ENCODE measurements around the gene PXT1. TPM values are rescaled to one million over a fixed set of nuclear protein-coding genes. Genes with fewer than 3 reads are reported as not detected.

The PXT1 gene
- polyA plus RNA-seq, 3 donors, result 0.13 to 0.31 (median 0.24) TPM

- DNase-seq, result no peak
- H3K4me2 ChIP-seq (replicated peaks; ENCODE audit: extremely low read depth, low read length, poor library complexity, severe bottlenecking), result no peak overlapping the region
- peaks cover 33% of the 10 kb centered on the region for H3K79me2 ChIP-seq (ENCODE audit: insufficient read depth, low read length)
- intact Hi-C loops (cut with micrococcal nuclease), result loop anchor here in 1 of 2 donors (5.0 kb wide), 2 partner anchors 49 to 69 kb away; partner anchors contain the start of genes KCTD20 and PXT1
- H3K27ac ChIP-seq (ENCODE audit: low read depth in 1 of 2, low read length in 2 of 2), result peak overlapping the region; percentile 88 to 90
- Mint-ChIP-seq H3K27me3 (ENCODE audit: low read depth in 3 of 3) (peaks cover 0 to 3% (median 0%) of the 10 kb centered on the region in 3 donors), H3K36me3 (peaks cover 63 to 69% of the 10 kb centered on the region in 2 donors), H3K4me1 (peaks cover 50% of the 10 kb centered on the region), H3K9me3 (peaks cover 0 to 4% (median 0%) of the 10 kb centered on the region in 7 donors), H3K27ac (peak overlapping the region in 6 of 7 donors; percentile 68 to 97 (median 90)), H3K4me3 (no peak overlapping the region)
- H2AFZ ChIP-seq (ENCODE audit: insufficient read depth, low read depth, low read length, poor library complexity, severe bottlenecking), result no peak overlapping the region
- no peaks in the 10 kb centered on the region for H3K27me3 ChIP-seq (ENCODE audit: control insufficient read depth in 2 of 2, insufficient read depth in 2 of 2, low read length in 2 of 2)
- H3K9ac ChIP-seq (ENCODE audit: insufficient read depth, low read length, poor library complexity, severe bottlenecking), result no peak overlapping the region
- TF ChIP-seq CTCF (IDR thresholded peaks at IDR 0.05), result no peak
- peaks cover 45 to 48% of the 10 kb centered on the region in 2 donors for H3K4me1 ChIP-seq (ENCODE audit: control insufficient read depth in 1 of 2, insufficient read depth in 2 of 2, low read length in 2 of 2)
- no peaks in the 10 kb centered on the region for H3K9me3 ChIP-seq (replicated peaks in 1 of 2; ENCODE audit: control insufficient read depth in 1 of 2, insufficient read depth in 1 of 2, low read length in 2 of 2)
- H3K36me3 ChIP-seq (replicated peaks in 1 of 2; ENCODE audit: control insufficient read depth in 1 of 2, insufficient read depth in 2 of 2, low read length in 2 of 2), result peaks cover 46 to 66% of the 10 kb centered on the region in 2 donors
- WGBS (ENCODE audit: insufficient coverage), result 85% methylated on average over 3 of the region's 7 CpGs
- H3K4me3 ChIP-seq (replicated peaks in 1 of 3; ENCODE audit: low read depth in 2 of 3, low read length in 3 of 3), result peak overlapping the region in 1 of 3 experiments; percentile 65
- peaks cover 11% of the 10 kb centered on the region for H4K20me1 ChIP-seq (ENCODE audit: insufficient read depth, low read length)
These were observed 48.8 kb upstream of the PXT1 start for GRCh38 chr6:36491378-36491965.

GRCh38 chr6:36489426-36489825 lies 46.8 kb upstream of the PXT1 start:
- H3K9ac ChIP-seq (ENCODE audit: insufficient read depth, low read length, poor library complexity, severe bottlenecking), result no peak overlapping the region
- Mint-ChIP-seq H3K27me3 (ENCODE audit: low read depth in 3 of 3) (peaks cover 0 to 3% (median 2%) of the 10 kb centered on the region in 3 donors), H3K4me3 (no peak overlapping the region), H3K9me3 (no peaks in the 10 kb centered on the region), H3K27ac (peak overlapping the region in 2 of 7 donors; percentile 19 to 49), H3K4me1 (peaks cover 54% of the 10 kb centered on the region), H3K36me3 (peaks cover 54 to 59% of the 10 kb centered on the region in 2 donors)
- H3K27me3 ChIP-seq (ENCODE audit: control insufficient read depth in 2 of 2, insufficient read depth in 2 of 2, low read length in 2 of 2), result no peaks in the 10 kb centered on the region
- peaks cover 37 to 61% of the 10 kb centered on the region in 2 donors for H3K36me3 ChIP-seq (replicated peaks in 1 of 2; ENCODE audit: control insufficient read depth in 1 of 2, insufficient read depth in 2 of 2, low read length in 2 of 2)
- peaks cover 48 to 51% of the 10 kb centered on the region in 2 donors for H3K4me1 ChIP-seq (ENCODE audit: control insufficient read depth in 1 of 2, insufficient read depth in 2 of 2, low read length in 2 of 2)
- H3K27ac ChIP-seq (ENCODE audit: low read depth in 1 of 2, low read length in 2 of 2), result peak overlapping the region in 1 of 2 donors; percentile 43
- no peaks in the 10 kb centered on the region for H3K9me3 ChIP-seq (replicated peaks in 1 of 2; ENCODE audit: control insufficient read depth in 1 of 2, insufficient read depth in 1 of 2, low read length in 2 of 2)
- DNase-seq, result no peak
- H4K20me1 ChIP-seq (ENCODE audit: insufficient read depth, low read length), result peaks cover 9% of the 10 kb centered on the region
- peaks cover 37% of the 10 kb centered on the region for H3K79me2 ChIP-seq (ENCODE audit: insufficient read depth, low read length)
- intact Hi-C loops (cut with micrococcal nuclease), result no loop called here
- TF ChIP-seq CTCF (IDR thresholded peaks at IDR 0.05), result no peak
- H3K4me2 ChIP-seq (replicated peaks; ENCODE audit: extremely low read depth, low read length, poor library complexity, severe bottlenecking), result no peak overlapping the region
- no peak overlapping the region for H3K4me3 ChIP-seq (replicated peaks in 1 of 3; ENCODE audit: low read depth in 2 of 3, low read length in 3 of 3)
- H2AFZ ChIP-seq (ENCODE audit: insufficient read depth, low read depth, low read length, poor library complexity, severe bottlenecking), result no peak overlapping the region
- WGBS (ENCODE audit: insufficient coverage), result 100% methylated on average over 2 of the region's 4 CpGs
